SHP77 (cell line): ENCODE measurements around the gene STRC.
"Not testable (repeated sequence)": the region's sequence is repeated elsewhere in the genome, so short reads cannot be mapped to it uniquely, and the experiment has no call there.

Source experiments
- DNase-seq, 2 experiments: peaks; one replicate each; lab custom pipeline; 2025; lab: John Stamatoyannopoulos, UW

The STRC gene

GRCh38 chr15:43563793-43564192 is 54.8 kb downstream of the STRC start:
- not testable (repeated sequence) for DNase-seq

- not testable (repeated sequence) for DNase-seq
Observed at GRCh38 chr15:43562753-43563152, 55.8 kb downstream of the STRC start.

DNA sequence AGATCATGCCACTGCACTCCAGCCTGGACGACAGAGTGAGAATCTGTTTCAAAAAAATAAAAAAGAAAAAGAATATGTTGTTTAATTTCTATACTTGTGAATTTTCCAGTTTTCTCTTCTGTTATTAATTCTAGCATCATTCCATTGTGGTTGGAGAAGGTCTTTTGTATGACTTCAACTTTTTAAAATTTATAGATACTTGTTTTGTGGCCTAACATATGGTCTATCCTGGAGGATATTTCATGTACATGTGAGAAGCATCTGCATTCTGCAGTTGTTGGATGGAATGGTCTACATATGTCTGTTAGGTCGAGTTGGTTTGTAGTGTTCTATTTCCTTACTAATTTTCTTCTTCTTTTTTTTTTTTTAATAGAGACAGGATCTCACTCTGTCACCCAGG is 65.6 kb downstream of the STRC start:
- no peak for DNase-seq

DNA sequence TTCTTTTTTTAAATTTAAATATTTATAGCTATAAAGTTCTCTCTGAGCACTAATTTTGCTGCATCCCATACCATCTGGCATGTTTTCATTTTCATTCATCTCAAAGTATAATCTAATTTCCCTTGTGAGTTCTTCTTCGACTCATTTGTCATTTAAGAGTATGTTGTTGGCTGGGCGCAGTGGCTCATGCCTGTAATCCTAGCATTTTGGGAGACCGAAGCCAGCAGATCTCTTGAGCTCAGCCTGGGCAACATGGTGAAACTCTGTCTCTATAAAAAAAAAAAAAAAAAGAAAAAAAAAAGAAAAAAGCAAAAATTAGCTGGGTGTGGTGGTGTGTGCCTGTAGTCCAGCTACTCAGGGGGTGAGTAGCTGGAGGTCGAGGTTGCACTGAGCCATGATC is 66.3 kb downstream of the STRC start:
- DNase-seq: no peak

DNA sequence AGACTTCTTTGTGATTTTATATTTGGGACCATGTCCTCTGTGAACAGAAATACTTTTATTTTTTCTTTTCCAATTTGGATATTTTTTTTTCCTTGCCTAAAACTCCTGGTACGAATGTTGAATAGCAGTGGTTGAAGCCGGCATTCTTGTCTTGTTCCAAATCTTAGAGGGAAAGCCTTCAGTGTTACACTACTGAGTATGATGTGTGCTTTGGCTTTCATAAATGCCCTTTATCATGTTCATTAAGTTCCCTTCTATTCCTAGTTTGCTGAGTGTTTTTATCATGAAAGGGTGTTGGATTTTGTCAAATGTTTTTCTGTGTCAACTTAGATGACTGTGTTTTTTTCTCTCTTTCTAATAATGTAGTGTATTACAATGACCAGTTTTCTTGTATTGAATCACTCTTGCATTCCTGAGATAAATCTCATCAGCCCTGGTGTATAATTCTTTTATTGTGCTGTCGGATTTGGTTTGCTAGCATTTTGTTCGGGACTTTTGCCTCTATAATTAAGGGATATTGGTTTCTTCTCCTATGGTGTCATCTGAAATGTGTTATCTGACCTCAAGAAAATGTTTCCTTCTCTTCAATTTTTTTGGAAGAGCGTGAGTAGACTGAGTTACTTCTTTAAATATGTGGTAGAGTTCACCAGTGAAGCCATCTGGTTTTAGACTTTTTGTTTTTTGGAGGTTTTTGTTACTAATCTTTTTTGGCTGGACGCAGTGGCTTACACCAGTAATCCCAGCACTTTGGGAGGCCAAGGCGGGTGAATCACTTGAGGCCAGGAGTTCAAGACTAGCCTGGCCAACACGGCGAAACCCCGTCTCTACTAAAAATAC is 67.9 kb downstream of the STRC start:
- no peak for DNase-seq
